ENCODE results near the gene SLC35B2.

The SLC35B2 gene

GRCh38 chr6:44245912-44246662 is 11.2 kb downstream of the SLC35B2 start:
- DNase-seq (ENCODE audit: low spot score) = peak; percentile 75
- peak overlapping the region; percentile 91 for H3K27ac ChIP-seq
- ChIA-PET CTCF (interaction anchor here (0.9 to 1.1 kb wide), 3 partner anchors 9 to 73 kb away, joined by 3 to 6 read pairs (median 4); partner anchors contain the start of gene MYMX), POLR2A (ENCODE audit: low non-redundant PET) (interaction anchor here (0.6 to 1.3 kb wide), 6 partner anchors 8 to 112 kb away, joined by 3 to 6 read pairs (median 4); partner anchors contain the start of gene SLC35B2)
- TF ChIP-seq CTCF (conservative IDR thresholded peaks at IDR 0.05; ENCODE audit: low read depth) = peak; percentile 52

DNA sequence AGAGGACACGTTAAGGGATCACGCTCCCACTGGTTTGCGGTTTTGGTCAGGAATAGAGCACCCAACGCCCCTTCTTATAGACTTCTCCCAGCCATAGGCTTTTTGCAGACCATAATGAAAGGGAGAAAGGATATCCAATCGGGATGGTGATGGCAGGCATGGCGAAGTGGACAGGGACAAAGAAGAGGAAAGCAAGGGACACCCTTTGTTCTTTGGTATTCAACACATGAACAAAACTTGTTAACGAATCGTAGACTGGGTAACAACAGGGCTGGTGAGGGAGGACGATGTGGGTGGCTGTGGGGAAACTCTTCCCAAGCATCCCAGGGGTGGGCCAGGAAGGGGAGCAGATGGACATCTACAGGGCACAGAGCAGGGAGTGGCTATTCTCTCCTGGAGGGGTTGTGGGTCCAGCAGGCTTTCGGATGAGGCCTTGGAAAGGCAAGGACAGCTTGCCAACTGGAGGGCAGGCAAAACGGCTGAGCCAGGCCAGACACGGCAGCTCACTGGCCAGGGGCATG is 11.9 kb downstream of the SLC35B2 start:
- POLR2A ChIA-PET (ENCODE audit: low non-redundant PET) = no interaction called here
- CTCF ChIA-PET = interaction anchor here (0.9 to 1.1 kb wide), 3 partner anchors 8 to 73 kb away, joined by 3 to 6 read pairs (median 4); partner anchors contain the start of gene MYMX
- H3K27ac ChIP-seq = peak overlapping the region; percentile 91
- no peak for TF ChIP-seq CTCF (conservative IDR thresholded peaks at IDR 0.05; ENCODE audit: low read depth)
- DNase-seq (ENCODE audit: low spot score) = no peak

GRCh38 chr6:44243345-44243744 is 14.0 kb downstream of the SLC35B2 start:
- ChIA-PET POLR2A (ENCODE audit: low non-redundant PET) (no interaction called here), CTCF (no interaction called here)
- no peak for TF ChIP-seq CTCF (conservative IDR thresholded peaks at IDR 0.05; ENCODE audit: low read depth)
- no peak for DNase-seq (ENCODE audit: low spot score)
- H3K27ac ChIP-seq = no peak overlapping the region

DNA sequence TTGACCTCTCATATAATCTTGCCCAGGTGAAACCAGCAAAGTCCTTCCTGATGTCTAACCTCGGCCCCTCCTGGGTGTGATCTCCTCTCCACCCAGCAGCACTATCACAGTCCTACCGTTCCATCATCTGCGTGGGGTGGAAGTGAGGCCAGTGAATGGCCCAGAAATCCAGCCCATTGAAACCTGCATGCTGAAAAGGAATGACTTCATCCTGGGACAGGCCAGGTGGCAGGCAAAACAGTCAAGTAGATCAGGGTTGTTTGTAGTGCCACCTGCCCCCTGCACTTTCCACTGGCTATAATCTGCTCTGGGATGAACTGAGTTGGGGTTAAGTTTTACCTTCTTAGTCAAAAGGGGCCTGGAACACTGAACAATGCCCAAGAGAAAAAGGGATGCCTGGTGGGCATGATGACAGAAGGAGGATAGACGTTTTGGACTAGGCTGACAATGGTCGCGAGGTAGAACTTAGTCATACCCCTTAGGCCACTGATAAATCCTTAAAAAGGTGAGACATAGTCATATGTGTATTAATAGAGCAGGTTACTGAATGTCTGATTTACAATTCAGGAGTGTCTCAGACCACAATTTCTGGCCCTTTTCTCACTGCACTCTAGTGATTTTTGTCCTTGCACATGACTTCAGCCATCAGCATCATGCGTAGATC is 18.5 kb downstream of the SLC35B2 start:
- POLR2A ChIA-PET (ENCODE audit: low non-redundant PET) = interaction anchor here (1.8 kb wide), 1 partner anchor 8 kb away, joined by 5 read pairs; the partner anchor contains the start of gene HSP90AB1
- DNase-seq (ENCODE audit: low spot score) = no peak
- TF ChIP-seq CTCF (conservative IDR thresholded peaks at IDR 0.05; ENCODE audit: low read depth) = no peak
- no peak overlapping the region for H3K27ac ChIP-seq
- CTCF ChIA-PET = interaction anchor here (0.7 to 1.6 kb wide), 3 partner anchors 12 to 120 kb away, joined by 3 to 5 read pairs (median 4); no protein-coding TSS in a partner anchor

GRCh38 chr6:44237813-44238433 is 19.4 kb downstream of the SLC35B2 start:
- ChIA-PET CTCF (interaction anchor here (0.6 to 1.6 kb wide), 24 partner anchors 8 to 598 kb away, joined by 3 to 11 read pairs (median 3); partner anchors contain the start of gene SLC29A1), POLR2A (ENCODE audit: low non-redundant PET) (interaction anchor here (0.6 to 1.8 kb wide), 2 partner anchors 9 to 19 kb away, joined by 4 to 5 read pairs; partner anchors contain the start of gene HSP90AB1)
- peak; percentile 97 for TF ChIP-seq CTCF (conservative IDR thresholded peaks at IDR 0.05; ENCODE audit: low read depth)
- no peak for DNase-seq (ENCODE audit: low spot score)
- H3K27ac ChIP-seq = peak overlapping the region; percentile 94

All from RWPE1 (cell line).